ENCODE measurements around the gene DUSP16. TPM values are rescaled to one million over a fixed set of nuclear protein-coding genes. Genes with fewer than 3 reads are reported as not detected.

The DUSP16 gene
- total RNA-seq, 1 donor from 2014 or later = 20.4 TPM

- Histone ChIP-seq H3K4me3 (ENCODE audit: low read length in 3 of 3) (no peak overlapping the region), H3K27ac (ENCODE audit: low read depth, low read length) (no peak overlapping the region), H3K27me3 (ENCODE audit: control insufficient read depth in 3 of 3, insufficient read depth in 3 of 3, low read length in 3 of 3) (no peaks in the 10 kb centered on the region), H3K4me1 (ENCODE audit: control insufficient read depth in 3 of 3, insufficient read depth in 3 of 3, low read length in 3 of 3) (peaks cover 5 to 14% (median 12%) of the 10 kb centered on the region in 3 donors), H3K9me3 (ENCODE audit: control insufficient read depth in 3 of 3, low read length in 3 of 3) (no peaks in the 10 kb centered on the region), H3K9ac (ENCODE audit: low read depth in 1 of 3, low read length in 3 of 3) (no peak overlapping the region), H3K36me3 (ENCODE audit: control insufficient read depth in 3 of 3, insufficient read depth in 3 of 3, low read length in 3 of 3) (no peaks in the 10 kb centered on the region)
Measured at GRCh38 chr12:12551115-12551514, 11.5 kb downstream of the DUSP16 start.

- H3K27ac ChIP-seq (ENCODE audit: low read depth, low read length) = no peak overlapping the region
- no peak overlapping the region for H3K9ac ChIP-seq (ENCODE audit: low read depth in 1 of 3, low read length in 3 of 3)
- H3K4me1 ChIP-seq (ENCODE audit: control insufficient read depth in 3 of 3, insufficient read depth in 3 of 3, low read length in 3 of 3) = peaks cover 3 to 14% (median 12%) of the 10 kb centered on the region in 3 donors
- H3K9me3 ChIP-seq (ENCODE audit: control insufficient read depth in 3 of 3, low read length in 3 of 3) = no peaks in the 10 kb centered on the region
- no peaks in the 10 kb centered on the region for H3K27me3 ChIP-seq (ENCODE audit: control insufficient read depth in 3 of 3, insufficient read depth in 3 of 3, low read length in 3 of 3)
- no peaks in the 10 kb centered on the region for H3K36me3 ChIP-seq (ENCODE audit: control insufficient read depth in 3 of 3, insufficient read depth in 3 of 3, low read length in 3 of 3)
- no peak overlapping the region for H3K4me3 ChIP-seq (ENCODE audit: low read length in 3 of 3)
Measured at GRCh38 chr12:12550277-12550676, 12.4 kb downstream of the DUSP16 start.

- peaks cover 3 to 10% (median 8%) of the 10 kb centered on the region in 3 donors for H3K4me1 ChIP-seq (ENCODE audit: control insufficient read depth in 3 of 3, insufficient read depth in 3 of 3, low read length in 3 of 3)
- H3K9ac ChIP-seq (ENCODE audit: low read depth in 1 of 3, low read length in 3 of 3) = no peak overlapping the region
- H3K27ac ChIP-seq (ENCODE audit: low read depth, low read length) = no peak overlapping the region
- H3K27me3 ChIP-seq (ENCODE audit: control insufficient read depth in 3 of 3, insufficient read depth in 3 of 3, low read length in 3 of 3) = no peaks in the 10 kb centered on the region
- H3K36me3 ChIP-seq (ENCODE audit: control insufficient read depth in 3 of 3, insufficient read depth in 3 of 3, low read length in 3 of 3) = no peaks in the 10 kb centered on the region
- H3K9me3 ChIP-seq (ENCODE audit: control insufficient read depth in 3 of 3, low read length in 3 of 3) = no peaks in the 10 kb centered on the region
- H3K4me3 ChIP-seq (ENCODE audit: low read length in 3 of 3) = no peak overlapping the region
Measured at GRCh38 chr12:12549426-12549825, 13.2 kb downstream of the DUSP16 start.

GRCh38 chr12:12548713-12549112, 13.9 kb downstream of the DUSP16 start:
- Histone ChIP-seq H3K36me3 (ENCODE audit: control insufficient read depth in 3 of 3, insufficient read depth in 3 of 3, low read length in 3 of 3) (no peaks in the 10 kb centered on the region), H3K4me3 (ENCODE audit: low read length in 3 of 3) (no peak overlapping the region), H3K27ac (ENCODE audit: low read depth, low read length) (no peak overlapping the region), H3K9ac (ENCODE audit: low read depth in 1 of 3, low read length in 3 of 3) (no peak overlapping the region), H3K4me1 (ENCODE audit: control insufficient read depth in 3 of 3, insufficient read depth in 3 of 3, low read length in 3 of 3) (peaks cover 3 to 10% (median 8%) of the 10 kb centered on the region in 3 donors), H3K9me3 (ENCODE audit: control insufficient read depth in 3 of 3, low read length in 3 of 3) (no peaks in the 10 kb centered on the region), H3K27me3 (ENCODE audit: control insufficient read depth in 3 of 3, insufficient read depth in 3 of 3, low read length in 3 of 3) (no peaks in the 10 kb centered on the region)

- H3K4me3 ChIP-seq (ENCODE audit: low read length in 3 of 3) = no peak overlapping the region
- H3K9ac ChIP-seq (ENCODE audit: low read depth in 1 of 3, low read length in 3 of 3) = no peak overlapping the region
- H3K36me3 ChIP-seq (ENCODE audit: control insufficient read depth in 3 of 3, insufficient read depth in 3 of 3, low read length in 3 of 3) = no peaks in the 10 kb centered on the region
- H3K9me3 ChIP-seq (ENCODE audit: control insufficient read depth in 3 of 3, low read length in 3 of 3) = no peaks in the 10 kb centered on the region
- H3K27ac ChIP-seq (ENCODE audit: low read depth, low read length) = no peak overlapping the region
- no peaks in the 10 kb centered on the region for H3K27me3 ChIP-seq (ENCODE audit: control insufficient read depth in 3 of 3, insufficient read depth in 3 of 3, low read length in 3 of 3)
- peaks cover 3 to 10% (median 8%) of the 10 kb centered on the region in 3 donors for H3K4me1 ChIP-seq (ENCODE audit: control insufficient read depth in 3 of 3, insufficient read depth in 3 of 3, low read length in 3 of 3)
Measured at GRCh38 chr12:12546314-12546772, 16.3 kb downstream of the DUSP16 start.

GRCh38 chr12:12543959-12544358, 18.7 kb downstream of the DUSP16 start:
- Histone ChIP-seq H3K27me3 (ENCODE audit: control insufficient read depth in 3 of 3, insufficient read depth in 3 of 3, low read length in 3 of 3) (no peaks in the 10 kb centered on the region), H3K9me3 (ENCODE audit: control insufficient read depth in 3 of 3, low read length in 3 of 3) (no peaks in the 10 kb centered on the region), H3K4me3 (ENCODE audit: low read length in 3 of 3) (no peak overlapping the region), H3K36me3 (ENCODE audit: control insufficient read depth in 3 of 3, insufficient read depth in 3 of 3, low read length in 3 of 3) (no peaks in the 10 kb centered on the region), H3K27ac (ENCODE audit: low read depth, low read length) (no peak overlapping the region), H3K9ac (ENCODE audit: low read depth in 1 of 3, low read length in 3 of 3) (no peak overlapping the region), H3K4me1 (ENCODE audit: control insufficient read depth in 3 of 3, insufficient read depth in 3 of 3, low read length in 3 of 3) (peaks cover 0 to 12% (median 7%) of the 10 kb centered on the region in 3 donors)

GRCh38 chr12:12542964-12543363, 19.7 kb downstream of the DUSP16 start:
- H3K9me3 ChIP-seq (ENCODE audit: control insufficient read depth in 3 of 3, low read length in 3 of 3) = no peaks in the 10 kb centered on the region
- H3K27ac ChIP-seq (ENCODE audit: low read depth, low read length) = no peak overlapping the region
- H3K4me1 ChIP-seq (ENCODE audit: control insufficient read depth in 3 of 3, insufficient read depth in 3 of 3, low read length in 3 of 3) = peaks cover 9 to 19% (median 14%) of the 10 kb centered on the region in 3 donors
- H3K9ac ChIP-seq (ENCODE audit: low read depth in 1 of 3, low read length in 3 of 3) = no peak overlapping the region
- H3K36me3 ChIP-seq (ENCODE audit: control insufficient read depth in 3 of 3, insufficient read depth in 3 of 3, low read length in 3 of 3) = no peaks in the 10 kb centered on the region
- no peaks in the 10 kb centered on the region for H3K27me3 ChIP-seq (ENCODE audit: control insufficient read depth in 3 of 3, insufficient read depth in 3 of 3, low read length in 3 of 3)
- no peak overlapping the region for H3K4me3 ChIP-seq (ENCODE audit: low read length in 3 of 3)

- no peak overlapping the region for H3K4me3 ChIP-seq (ENCODE audit: low read length in 3 of 3)
- no peaks in the 10 kb centered on the region for H3K36me3 ChIP-seq (ENCODE audit: control insufficient read depth in 3 of 3, insufficient read depth in 3 of 3, low read length in 3 of 3)
- no peaks in the 10 kb centered on the region for H3K27me3 ChIP-seq (ENCODE audit: control insufficient read depth in 3 of 3, insufficient read depth in 3 of 3, low read length in 3 of 3)
- no peaks in the 10 kb centered on the region for H3K9me3 ChIP-seq (ENCODE audit: control insufficient read depth in 3 of 3, low read length in 3 of 3)
- no peak overlapping the region for H3K9ac ChIP-seq (ENCODE audit: low read depth in 1 of 3, low read length in 3 of 3)
- no peak overlapping the region for H3K27ac ChIP-seq (ENCODE audit: low read depth, low read length)
- peaks cover 14 to 16% (median 14%) of the 10 kb centered on the region in 3 donors for H3K4me1 ChIP-seq (ENCODE audit: control insufficient read depth in 3 of 3, insufficient read depth in 3 of 3, low read length in 3 of 3)
Measured at GRCh38 chr12:12542286-12542685, 20.4 kb downstream of the DUSP16 start.

- Histone ChIP-seq H3K27ac (ENCODE audit: low read depth, low read length) (no peak overlapping the region), H3K9ac (ENCODE audit: low read depth in 1 of 3, low read length in 3 of 3) (no peak overlapping the region), H3K4me3 (ENCODE audit: low read length in 3 of 3) (no peak overlapping the region), H3K36me3 (ENCODE audit: control insufficient read depth in 3 of 3, insufficient read depth in 3 of 3, low read length in 3 of 3) (no peaks in the 10 kb centered on the region), H3K9me3 (ENCODE audit: control insufficient read depth in 3 of 3, low read length in 3 of 3) (no peaks in the 10 kb centered on the region), H3K4me1 (ENCODE audit: control insufficient read depth in 3 of 3, insufficient read depth in 3 of 3, low read length in 3 of 3) (peaks cover 15 to 16% (median 16%) of the 10 kb centered on the region in 3 donors), H3K27me3 (ENCODE audit: control insufficient read depth in 3 of 3, insufficient read depth in 3 of 3, low read length in 3 of 3) (no peaks in the 10 kb centered on the region)
Measured at GRCh38 chr12:12541782-12542181, 20.9 kb downstream of the DUSP16 start.

GRCh38 chr12:12540261-12541013, 22.2 kb downstream of the DUSP16 start:
- Histone ChIP-seq H3K4me1 (ENCODE audit: control insufficient read depth in 3 of 3, insufficient read depth in 3 of 3, low read length in 3 of 3) (peaks cover 19 to 28% (median 23%) of the 10 kb centered on the region in 3 donors), H3K27ac (ENCODE audit: low read depth, low read length) (no peak overlapping the region), H3K36me3 (ENCODE audit: control insufficient read depth in 3 of 3, insufficient read depth in 3 of 3, low read length in 3 of 3) (no peaks in the 10 kb centered on the region), H3K4me3 (ENCODE audit: low read length in 3 of 3) (no peak overlapping the region), H3K27me3 (ENCODE audit: control insufficient read depth in 3 of 3, insufficient read depth in 3 of 3, low read length in 3 of 3) (no peaks in the 10 kb centered on the region), H3K9ac (ENCODE audit: low read depth in 1 of 3, low read length in 3 of 3) (no peak overlapping the region), H3K9me3 (ENCODE audit: control insufficient read depth in 3 of 3, low read length in 3 of 3) (no peaks in the 10 kb centered on the region)

Measured in skeletal muscle tissue (tissue), 4 donors.